ENCODE measurements around the gene ELK4.
"Not testable (repeated sequence)": the region's sequence is repeated elsewhere in the genome, so short reads cannot be mapped to it uniquely, and the experiment has no call there.

The ELK4 gene

DNA sequence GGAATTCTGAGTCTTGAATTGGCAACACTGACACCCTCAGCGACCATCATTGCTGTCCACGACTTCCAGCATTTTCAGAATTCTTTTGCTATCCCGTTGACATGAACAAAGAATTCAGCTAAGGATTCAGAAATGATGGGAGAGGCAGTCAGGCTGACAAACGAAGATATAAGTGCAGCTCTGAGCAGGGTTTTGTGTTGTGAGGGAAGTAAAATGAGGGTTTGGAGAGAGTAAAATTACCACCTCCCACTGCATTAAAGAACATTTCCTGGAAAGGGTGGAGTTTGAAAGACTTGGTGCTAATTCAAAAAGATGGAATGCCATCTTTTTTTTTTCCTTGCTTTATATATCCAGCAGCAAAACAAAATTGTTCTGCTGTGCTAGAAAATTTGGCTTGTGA, 4.9 kb upstream of the ELK4 start:
- no peak for DNase-seq (ENCODE audit: low read depth)
- TF ChIP-seq, protein P1, sequence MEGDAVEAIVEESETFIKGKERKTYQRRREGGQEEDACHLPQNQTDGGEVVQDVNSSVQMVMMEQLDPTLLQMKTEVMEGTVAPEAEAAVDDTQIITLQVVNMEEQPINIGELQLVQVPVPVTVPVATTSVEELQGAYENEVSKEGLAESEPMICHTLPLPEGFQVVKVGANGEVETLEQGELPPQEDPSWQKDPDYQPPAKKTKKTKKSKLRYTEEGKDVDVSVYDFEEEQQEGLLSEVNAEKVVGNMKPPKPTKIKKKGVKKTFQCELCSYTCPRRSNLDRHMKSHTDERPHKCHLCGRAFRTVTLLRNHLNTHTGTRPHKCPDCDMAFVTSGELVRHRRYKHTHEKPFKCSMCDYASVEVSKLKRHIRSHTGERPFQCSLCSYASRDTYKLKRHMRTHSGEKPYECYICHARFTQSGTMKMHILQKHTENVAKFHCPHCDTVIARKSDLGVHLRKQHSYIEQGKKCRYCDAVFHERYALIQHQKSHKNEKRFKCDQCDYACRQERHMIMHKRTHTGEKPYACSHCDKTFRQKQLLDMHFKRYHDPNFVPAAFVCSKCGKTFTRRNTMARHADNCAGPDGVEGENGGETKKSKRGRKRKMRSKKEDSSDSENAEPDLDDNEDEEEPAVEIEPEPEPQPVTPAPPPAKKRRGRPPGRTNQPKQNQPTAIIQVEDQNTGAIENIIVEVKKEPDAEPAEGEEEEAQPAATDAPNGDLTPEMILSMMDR (conservative IDR thresholded peaks at IDR 0.05; ENCODE audit: low read depth, low read length), result no peak

GRCh38 chr1:205636138-205636530, 4.3 kb upstream of the ELK4 start:
- not testable (repeated sequence) for DNase-seq (ENCODE audit: low read depth); H3K4me3 ChIP-seq (ENCODE audit: low read length)

More for the DNA sequence above, 4.9 kb upstream of the ELK4 start:
- H3K4me3 ChIP-seq (ENCODE audit: low read length), result no peak overlapping the region

GRCh38 chr1:205633421-205633976, 1.7 kb upstream of the ELK4 start:
- H3K4me3 ChIP-seq (ENCODE audit: low read length), result no peak overlapping the region
- DNase-seq (ENCODE audit: low read depth), result no peak
- TF ChIP-seq, protein P1 (conservative IDR thresholded peaks at IDR 0.05; ENCODE audit: low read depth, low read length), result no peak

GRCh38 chr1:205632669-205633169, 908 bp upstream of the ELK4 start:
- H3K4me3 ChIP-seq (ENCODE audit: low read length), result peak overlapping the region; percentile 73
- DNase-seq (ENCODE audit: low read depth), result no peak
- TF ChIP-seq, protein P1 (conservative IDR thresholded peaks at IDR 0.05; ENCODE audit: low read depth, low read length), result no peak

GRCh38 chr1:205631010-205631767, 622 bp downstream of the ELK4 start:
- TF ChIP-seq, protein P1 (conservative IDR thresholded peaks at IDR 0.05; ENCODE audit: low read depth, low read length), result no peak
- H3K4me3 ChIP-seq (ENCODE audit: low read length), result peak overlapping the region; percentile 84
- DNase-seq (ENCODE audit: low read depth), result peak; percentile 49

GRCh38 chr1:205630651-205631009, 1.2 kb downstream of the ELK4 start:
- no peak for DNase-seq (ENCODE audit: low read depth)
- H3K4me3 ChIP-seq (ENCODE audit: low read length), result peak overlapping the region; percentile 84
- TF ChIP-seq, protein P1 (conservative IDR thresholded peaks at IDR 0.05; ENCODE audit: low read depth, low read length), result no peak

DNA sequence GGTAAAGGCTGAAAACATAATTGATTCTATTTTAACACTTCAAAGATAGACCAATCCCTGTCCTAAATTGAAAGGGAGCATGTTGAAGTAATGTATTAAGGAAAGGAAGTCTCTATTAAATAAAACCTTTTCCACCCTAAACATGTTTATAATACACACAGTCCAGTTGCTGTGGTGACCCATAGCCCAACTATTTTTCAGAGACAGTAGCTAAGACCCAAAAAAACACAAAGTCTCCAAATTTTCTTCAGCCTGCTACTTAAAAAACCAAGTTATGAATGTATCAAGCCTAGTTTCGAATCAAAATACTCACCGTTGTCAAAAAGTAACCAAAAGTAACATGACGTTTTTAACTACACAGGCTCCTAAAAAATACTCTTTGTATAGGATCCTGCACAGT, 1.6 kb downstream of the ELK4 start:
- H3K4me3 ChIP-seq (ENCODE audit: low read length), result peak overlapping the region; percentile 84
- no peak for DNase-seq (ENCODE audit: low read depth)
- TF ChIP-seq, protein P1 (conservative IDR thresholded peaks at IDR 0.05; ENCODE audit: low read depth, low read length), result no peak

Data from retinal pigment epithelial cell (primary cell).